DOHH2 (cell line): ENCODE results near the gene FYB1.

Experiments used
- H3F3A ChIP-seq: fragments of 200-600 bp; sonication (generic), shearing (Covaris generic); 2 replicates; pipeline ENCODE4 v1.6.0; 2016; ENCODE audit warnings: antibody characterized with exemption, mild to moderate bottlenecking; ENCODE audit not compliant: control insufficient read depth, insufficient read depth
- H3K27ac ChIP-seq: fragments of 200-600 bp; sonication (generic); 2 replicates; pipeline ENCODE4 v1.5.1; 2014; ENCODE audit warnings: low read depth, mild to moderate bottlenecking, low read length, moderate library complexity
- H3K27me3 ChIP-seq: fragments of 200-600 bp; sonication (generic); 2 replicates; pipeline ENCODE4 v1.6.1; 2014; ENCODE audit warnings: mild to moderate bottlenecking, low read length, mixed read lengths; ENCODE audit not compliant: control insufficient read depth
- H3K36me3 ChIP-seq: fragments of 200-600 bp; sonication (generic); 2 replicates; pipeline ENCODE4 v1.6.1; 2014; ENCODE audit warnings: mild to moderate bottlenecking, low read length, moderate library complexity, mixed read lengths; ENCODE audit not compliant: control insufficient read depth
- H3K4me1 ChIP-seq: fragments of 200-600 bp; sonication (generic); 2 replicates; pipeline ENCODE4 v1.6.1; 2014; ENCODE audit warnings: mild to moderate bottlenecking, low read length, mixed read lengths; ENCODE audit not compliant: control insufficient read depth
- H3K4me2 ChIP-seq: fragments of 200-600 bp; sonication (generic); 2 replicates; pipeline ENCODE4 v1.6.0; 2014; ENCODE audit warnings: mild to moderate bottlenecking, low read length, moderate library complexity
- H3K4me3 ChIP-seq: fragments of 200-600 bp; sonication (generic); 2 replicates; pipeline ENCODE4 v1.5.1; 2014; ENCODE audit warnings: mild to moderate bottlenecking, low read length, mixed read lengths
- H3K79me2 ChIP-seq: fragments of 200-600 bp; sonication (generic); 2 replicates; pipeline ENCODE4 v1.6.1; 2014; ENCODE audit warnings: mild to moderate bottlenecking, low read length, mixed read lengths; ENCODE audit not compliant: control insufficient read depth
- H3K9me2 ChIP-seq: fragments of 200-600 bp; sonication (generic); replicated peaks from 2 replicates; pipeline ENCODE4 v1.6.1; 2014; ENCODE audit warnings: mild to moderate bottlenecking, low read length, mixed read lengths; ENCODE audit not compliant: control insufficient read depth
- H3K9me3 ChIP-seq: fragments of 200-600 bp; sonication (generic); 2 replicates; pipeline ENCODE4 v1.6.1; 2014; ENCODE audit warnings: antibody characterized with exemption, low read length, mixed read lengths; ENCODE audit not compliant: control insufficient read depth, insufficient read depth
- H4K20me1 ChIP-seq: fragments of 200-600 bp; sonication (generic); 2 replicates; pipeline ENCODE4 v1.6.0; 2014; ENCODE audit warnings: low read depth, mild to moderate bottlenecking, antibody characterized with exemption, low read length, moderate library complexity; ENCODE audit not compliant: control insufficient read depth, insufficient read depth
- CTCF ChIP-seq: fragments of 200-600 bp; sonication (generic); IDR thresholded peaks from one replicate; pipeline ENCODE4 v1.5.1; 2014; ENCODE audit warnings: antibody characterized with exemption, mild to moderate bottlenecking, low read depth, low read length; ENCODE audit not compliant: poor library complexity, severe bottlenecking
- EZH2phosphoT487 ChIP-seq: fragments of 200-600 bp; sonication (generic); IDR thresholded peaks from 2 replicates; pipeline ENCODE4 v1.6.1; 2017; ENCODE audit warnings: borderline replicate concordance, mild to moderate bottlenecking, antibody characterized with exemption, low read length, moderate library complexity, mixed read lengths

Gene FYB1

GRCh38 chr5:39076101-39076756, 143.1 kb downstream of the FYB1 start:
- Histone ChIP-seq H3K4me3 (peak overlapping the region; percentile 63), H3F3A (peaks cover 6% of the 10 kb centered on the region), H3K9me3 (no peaks in the 10 kb centered on the region), H3K79me2 (peaks cover 32% of the 10 kb centered on the region), H3K9me2 (no peaks in the 10 kb centered on the region), H3K36me3 (peaks cover 18% of the 10 kb centered on the region), H3K4me1 (peaks cover 53% of the 10 kb centered on the region), H3K4me2 (peak overlapping the region; percentile 71), H3K27me3 (no peaks in the 10 kb centered on the region), H3K27ac (peak overlapping the region; percentile 58), H4K20me1 (peaks cover 14% of the 10 kb centered on the region)
- TF ChIP-seq CTCF (no peak), EZH2phosphoT487 (no peak)

GRCh38 chr5:39074017-39074814, 145.1 kb downstream of the FYB1 start, which contains the start of gene RICTOR:
TSS of gene RICTOR (minus strand) at chr5:39074399. CDS start at chr5:39074377, 22 bp downstream.
- H3K4me3 ChIP-seq = peak within 1 kb of the TSS; percentile 94
- peak within 1 kb of the TSS; percentile 71 for H3K4me2 ChIP-seq
- H3K9me3 ChIP-seq = no peaks in the 10 kb centered on the region
- H3K9me2 ChIP-seq = no peaks in the 10 kb centered on the region
- peak within 1 kb of the TSS; percentile 77 for H3K27ac ChIP-seq
- H3K79me2 ChIP-seq = peaks cover 51% of the 10 kb centered on the region
- peaks cover 32% of the 10 kb centered on the region for H3K36me3 ChIP-seq
- TF ChIP-seq EZH2phosphoT487 = no peak
- TF ChIP-seq CTCF = no peak
- H4K20me1 ChIP-seq = peaks cover 14% of the 10 kb centered on the region
- peaks cover 49% of the 10 kb centered on the region for H3K4me1 ChIP-seq
- peaks cover 6% of the 10 kb centered on the region for H3F3A ChIP-seq
- H3K27me3 ChIP-seq = no peaks in the 10 kb centered on the region

- H3K4me2 ChIP-seq = peak overlapping the region; percentile 71
- peaks cover 37% of the 10 kb centered on the region for H3K36me3 ChIP-seq
- no peaks in the 10 kb centered on the region for H3K9me2 ChIP-seq
- peak overlapping the region; percentile 77 for H3K27ac ChIP-seq
- H3K27me3 ChIP-seq = no peaks in the 10 kb centered on the region
- peaks cover 56% of the 10 kb centered on the region for H3K79me2 ChIP-seq
- H3K4me3 ChIP-seq = peak overlapping the region; percentile 94
- no peak for TF ChIP-seq CTCF
- TF ChIP-seq EZH2phosphoT487 = no peak
- peaks cover 6% of the 10 kb centered on the region for H3F3A ChIP-seq
- peaks cover 14% of the 10 kb centered on the region for H4K20me1 ChIP-seq
- peaks cover 46% of the 10 kb centered on the region for H3K4me1 ChIP-seq
- H3K9me3 ChIP-seq = no peaks in the 10 kb centered on the region
These were observed 145.7 kb downstream of the FYB1 start for GRCh38 chr5:39073767-39074016.
